ENCODE results near the gene MAD1L1. TPM values are rescaled to one million over a fixed set of nuclear protein-coding genes. Genes with fewer than 3 reads are reported as not detected.

The MAD1L1 gene
- total RNA-seq, 1 donor from 2014 or later: 48.4 TPM

DNA sequence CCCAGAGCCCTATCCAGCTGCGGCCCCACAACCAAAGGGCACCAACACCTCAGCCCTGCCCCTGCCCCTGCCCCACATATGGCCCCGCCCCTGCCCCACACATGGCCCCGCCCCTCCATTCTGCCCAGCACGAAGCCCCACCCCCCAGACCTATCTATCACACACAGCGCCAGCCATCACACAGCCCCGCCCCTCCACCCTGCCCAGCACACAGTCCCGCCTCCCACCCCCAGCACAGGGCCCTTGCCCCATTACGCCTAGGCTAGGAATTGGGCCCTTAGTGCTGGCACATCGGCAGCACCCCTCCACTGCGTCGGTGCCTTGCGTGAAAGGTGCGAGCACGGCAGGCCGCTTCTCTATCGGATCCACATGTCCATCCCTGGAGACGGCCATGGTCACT lies 126.8 kb downstream of the MAD1L1 start:
- Histone ChIP-seq H3K9me3 (no peaks in the 10 kb centered on the region), H3K4me1 (peaks cover 19% of the 10 kb centered on the region), H3K27me3 (no peaks in the 10 kb centered on the region), H3K4me3 (no peak overlapping the region), H3K36me3 (no peaks in the 10 kb centered on the region), H3K27ac (no peak overlapping the region)
- DNase-seq (no peak), ATAC-seq (no peak)
- TF ChIP-seq CTCF (IDR thresholded peaks at IDR 0.05): no peak
- intact Hi-C loops (cut with DNase I): no loop called here

DNA sequence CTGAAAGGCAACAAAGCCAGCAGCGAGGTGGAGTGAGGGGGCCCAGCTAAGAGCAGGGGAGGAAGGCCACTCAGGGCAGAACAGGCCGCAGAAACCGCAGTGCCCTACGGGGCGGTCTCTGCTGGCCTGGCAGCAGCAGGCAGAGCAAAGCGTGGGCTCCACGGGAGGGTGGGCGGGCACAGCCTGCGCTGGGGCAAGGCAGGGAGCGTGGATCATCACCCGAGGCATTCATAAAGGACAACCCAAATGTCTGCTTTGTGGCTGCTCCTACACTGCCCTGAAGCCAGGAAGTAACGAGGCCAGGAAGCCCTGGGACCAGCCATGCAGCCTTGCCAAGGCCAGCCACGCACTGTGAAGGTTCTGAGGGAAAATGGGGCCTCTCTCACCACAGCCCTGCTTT lies 127.5 kb downstream of the MAD1L1 start:
- Histone ChIP-seq H3K36me3 (no peaks in the 10 kb centered on the region), H3K27ac (no peak overlapping the region), H3K4me1 (peaks cover 16% of the 10 kb centered on the region), H3K4me3 (no peak overlapping the region), H3K27me3 (no peaks in the 10 kb centered on the region), H3K9me3 (no peaks in the 10 kb centered on the region)
- no peak for TF ChIP-seq CTCF (IDR thresholded peaks at IDR 0.05)
- intact Hi-C loops (cut with DNase I): no loop called here
- DNase-seq: no peak
- no peak for ATAC-seq

DNA sequence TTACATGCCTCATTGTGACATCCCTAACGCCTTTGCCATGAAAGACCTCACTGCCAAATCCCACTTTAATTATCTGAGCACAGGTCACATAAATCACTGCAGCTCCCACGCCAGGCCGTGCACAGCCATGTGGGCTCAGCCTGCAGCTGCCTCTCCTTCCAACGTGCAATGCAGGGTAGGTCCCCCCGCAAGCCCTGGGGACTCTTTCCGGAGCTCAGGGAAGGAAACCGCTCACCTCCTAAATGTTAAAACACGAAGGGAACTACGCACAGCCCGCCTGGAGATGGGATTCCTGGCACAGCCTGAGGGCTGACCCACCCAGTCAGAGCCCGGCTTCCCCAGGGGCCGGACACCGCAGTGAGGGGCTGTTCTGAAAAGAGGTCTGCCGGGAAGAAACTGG lies 128.0 kb downstream of the MAD1L1 start:
- Histone ChIP-seq H3K4me1 (peaks cover 14% of the 10 kb centered on the region), H3K36me3 (no peaks in the 10 kb centered on the region), H3K9me3 (no peaks in the 10 kb centered on the region), H3K27ac (no peak overlapping the region), H3K27me3 (no peaks in the 10 kb centered on the region), H3K4me3 (no peak overlapping the region)
- no peak for TF ChIP-seq CTCF (IDR thresholded peaks at IDR 0.05)
- ATAC-seq (no peak), DNase-seq (no peak)
- intact Hi-C loops (cut with DNase I): no loop called here

DNA sequence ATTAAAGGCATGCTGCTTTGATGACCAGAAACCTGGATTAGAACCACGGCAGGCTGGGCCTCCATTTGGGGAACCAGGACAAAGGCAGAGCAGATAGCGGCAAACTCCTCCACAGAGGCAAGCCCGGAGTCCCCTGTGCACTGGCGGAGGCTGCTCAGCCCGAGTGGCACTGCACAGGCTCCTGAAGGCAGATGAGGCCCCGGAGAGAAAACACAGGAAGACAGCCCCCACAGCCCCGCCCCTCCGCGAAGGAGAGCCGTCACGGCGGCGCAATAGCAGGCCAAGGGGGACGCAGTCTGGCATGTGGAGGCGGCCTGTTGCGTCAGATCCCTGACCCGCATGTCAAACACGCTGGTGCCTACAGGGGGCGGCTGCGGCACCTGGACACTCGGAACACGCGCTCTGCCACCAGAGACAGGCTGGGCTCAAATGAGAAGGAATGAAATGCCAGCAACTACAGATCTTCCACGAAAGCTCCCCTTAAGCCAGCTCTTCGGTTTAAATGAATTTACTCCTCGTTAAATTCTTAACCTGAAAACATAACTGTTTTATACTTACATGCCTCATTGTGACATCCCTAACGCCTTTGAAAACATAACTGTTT lies 128.5 kb downstream of the MAD1L1 start:
- no peaks in the 10 kb centered on the region for H3K9me3 ChIP-seq
- peak; percentile 72 for TF ChIP-seq CTCF (IDR thresholded peaks at IDR 0.05)
- DNase-seq (peak; percentile 93), ATAC-seq (peak; percentile 89)
- intact Hi-C loops (cut with DNase I): no loop called here
- no peak overlapping the region for H3K4me3 ChIP-seq
- no peak overlapping the region for H3K27ac ChIP-seq
- H3K27me3 ChIP-seq: no peaks in the 10 kb centered on the region
- no peaks in the 10 kb centered on the region for H3K36me3 ChIP-seq
- H3K4me1 ChIP-seq: peaks cover 14% of the 10 kb centered on the region

DNA sequence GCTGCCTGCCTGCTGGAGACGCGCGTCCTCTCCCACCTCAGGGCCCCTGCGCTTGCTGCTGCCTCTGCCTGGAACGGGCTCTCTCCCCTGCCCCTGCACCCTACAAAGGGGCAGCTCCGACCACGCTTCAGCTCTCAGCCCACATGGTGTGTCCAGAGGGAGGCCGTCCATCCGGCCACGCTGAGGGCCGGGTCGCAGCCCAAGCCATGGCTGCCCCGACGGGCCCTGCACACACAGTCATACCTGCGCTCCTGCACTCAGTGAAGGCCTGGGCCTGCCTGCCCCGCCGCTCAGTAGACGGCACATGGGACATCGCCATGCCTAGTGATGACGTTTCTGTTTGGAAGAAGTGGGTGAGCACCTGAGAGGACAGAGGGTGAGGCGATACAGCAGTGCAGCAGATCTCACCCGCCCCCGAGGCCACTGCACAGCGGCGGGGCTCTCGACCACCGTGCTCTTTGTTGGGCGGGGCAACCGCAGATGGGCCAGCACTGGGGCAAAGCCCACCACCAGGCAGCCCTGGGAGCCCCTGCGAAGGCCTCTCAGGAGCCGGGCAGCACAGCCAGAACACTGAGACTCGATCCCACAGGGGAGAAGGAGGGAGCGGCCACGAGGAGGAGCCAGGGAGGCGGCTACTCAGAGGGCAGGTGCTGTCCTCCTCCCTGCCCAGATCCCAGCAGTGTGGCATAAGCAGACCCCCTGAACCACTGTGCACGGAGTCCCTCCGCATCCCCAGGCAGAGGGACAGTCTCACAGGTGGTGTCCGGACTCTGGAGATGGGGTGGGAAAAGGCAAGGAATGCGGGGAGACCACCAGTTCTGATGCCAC lies 129.5 kb downstream of the MAD1L1 start:
- no peaks in the 10 kb centered on the region for H3K27me3 ChIP-seq
- H3K36me3 ChIP-seq: no peaks in the 10 kb centered on the region
- no peak overlapping the region for H3K4me3 ChIP-seq
- DNase-seq (no peak), ATAC-seq (no peak)
- peaks cover 14% of the 10 kb centered on the region for H3K4me1 ChIP-seq
- intact Hi-C loops (cut with DNase I): no loop called here
- no peak for TF ChIP-seq CTCF (IDR thresholded peaks at IDR 0.05)
- H3K27ac ChIP-seq: no peak overlapping the region
- no peaks in the 10 kb centered on the region for H3K9me3 ChIP-seq

Measured in upper lobe of right lung (tissue), 1 donor.